Stomach (tissue), 4 donors: Measurements from ENCODE around the gene NDUFAF3.

Experiments used
- CTCF ChIP-seq, 7 experiments: fragments of 450-650 bp in 4 of 7; fragments of 200-600 bp in 3 of 7; sonication (generic) in 3 of 7; IDR thresholded peaks; one replicate each; pipeline ENCODE4 v1.5.1; 2016 to 2019; ENCODE audit warnings: antibody characterized with exemption in 7 of 7, control low read depth in 2 of 7, mild to moderate bottlenecking in 1 of 7
- EP300 ChIP-seq: sonication (generic); formaldehyde crosslinking; IDR thresholded peaks from one replicate; pipeline ENCODE4 v1.6.1; 2017; ENCODE audit warnings: antibody characterized with exemption
- POLR2A ChIP-seq, 4 donors: fragments of 450-650 bp; IDR thresholded peaks; one replicate each; pipeline ENCODE4 v1.6.1; 2016; ENCODE audit warnings: antibody characterized with exemption in 4 of 4, control low read depth in 2 of 4, mild to moderate bottlenecking in 1 of 4, moderate library complexity in 1 of 4

- no peak for TF ChIP-seq CTCF (IDR thresholded peaks at IDR 0.05)
- no peak for TF ChIP-seq EP300
- TF ChIP-seq POLR2A (IDR thresholded peaks at IDR 0.05), result no peak
Observed at GRCh38 chr3:49054344-49054862, 32.5 kb downstream of the NDUFAF3 start.
